Prostate gland (tissue), 2 donors: ENCODE measurements around the gene PINLYP. TPM values are rescaled to one million over a fixed set of nuclear protein-coding genes. Genes with fewer than 3 reads are reported as not detected.

Source experiments
- DNase-seq: peaks from one replicate; pipeline ENCODE4 v3.0.0-alpha.2; 2019; ENCODE audit warnings: low spot score
- H3K27ac ChIP-seq, 2 donors: fragments of 200-600 bp; sonication (generic); 2 replicates each; pipeline ENCODE4 v1.5.1; 2017 to 2019
- H3K27me3 ChIP-seq: fragments of 200-600 bp; sonication (generic); replicated peaks from 2 replicates; pipeline ENCODE4 v1.5.1; 2019; ENCODE audit not compliant: insufficient read depth
- H3K36me3 ChIP-seq, 2 donors: fragments of 200-600 bp; sonication (generic); 1 replicate in 1 of 2; 2 replicates in 1 of 2; pipeline versions ENCODE4 v1.5.1 to v1.8.1; 2017 to 2019
- H3K4me1 ChIP-seq: fragments of 200-600 bp; sonication (generic); replicated peaks from 2 replicates; pipeline ENCODE4 v1.5.1; 2019
- H3K4me3 ChIP-seq, 2 donors: fragments of 200-600 bp; sonication (generic); 2 replicates each; pipeline ENCODE4 v1.5.1; 2017 to 2019
- H3K9me3 ChIP-seq: fragments of 200-600 bp; sonication (generic); 2 replicates; pipeline ENCODE4 v1.5.1; 2017
- CTCF ChIP-seq, 4 experiments: fragments of 200-600 bp in 2 of 4; fragments of 450-650 bp in 2 of 4; sonication (generic) in 2 of 4; IDR thresholded peaks; 1 replicate in 3 of 4; 2 replicates in 1 of 4; pipeline ENCODE4 v1.5.1; 2016 to 2019; ENCODE audit warnings: antibody characterized with exemption in 4 of 4, mild to moderate bottlenecking in 2 of 4, moderate library complexity in 2 of 4
- POLR2A ChIP-seq: fragments of 450-650 bp; IDR thresholded peaks from one replicate; pipeline ENCODE4 v1.6.1; 2016; ENCODE audit warnings: antibody characterized with exemption, mild to moderate bottlenecking
- POLR2AphosphoS5 ChIP-seq: sonication (generic); formaldehyde crosslinking; IDR thresholded peaks from one replicate; pipeline ENCODE4 v1.6.1; 2017; ENCODE audit warnings: antibody characterized with exemption
- WGBS: methylation state at CpG from one replicate; pipeline ENCODE4 v1.1.5; 2018; 5-methylcytosine and 5-hydroxymethylcytosine counted together
- intact Hi-C: fragments of 100-400 bp; cut with DNase I; formaldehyde crosslinking; loops from one replicate; pipeline ENCODE4 v1.14.2; 2022
- total RNA-seq, 2 donors: library from RNA; depleted of rRNA; stranded (reverse); fragments of >200 nt; gene quantifications; one replicate each; pipeline ENCODE4 v1.1.0, GENCODE V29; 2016

The PINLYP gene
- total RNA-seq, 2 donors from 2014 or later = 4.8 to 7.8 TPM

GRCh38 chr19:43562698-43563241 is 12.8 kb upstream of the PINLYP start:
- H3K27ac ChIP-seq = no peak overlapping the region

GRCh38 chr19:43563816-43564457 is 11.7 kb upstream of the PINLYP start:
- intact Hi-C loops = no loop called here

More at GRCh38 chr19:43562698-43563241, 12.8 kb upstream of the PINLYP start:
- WGBS = 67% methylated on average over 14 of the region's 14 CpGs
- Histone ChIP-seq H3K9me3 (no peaks in the 10 kb centered on the region), H3K4me1 (no peaks in the 10 kb centered on the region), H3K36me3 (no peaks in the 10 kb centered on the region), H3K27me3 (no peaks in the 10 kb centered on the region), H3K4me3 (no peak overlapping the region)
- TF ChIP-seq CTCF (IDR thresholded peaks at IDR 0.05) = no peak
- no peak for TF ChIP-seq POLR2AphosphoS5
- no peak for TF ChIP-seq POLR2A
- intact Hi-C loops = no loop called here
- no peak for DNase-seq

GRCh38 chr19:43564800-43565199 is 10.8 kb upstream of the PINLYP start:
- TF ChIP-seq POLR2AphosphoS5 (no peak), POLR2A (no peak), CTCF (IDR thresholded peaks at IDR 0.05) (no peak)
- intact Hi-C loops = no loop called here
- WGBS = 60% methylated on average over 9 of the region's 9 CpGs

More at GRCh38 chr19:43563816-43564457, 11.7 kb upstream of the PINLYP start:
- no peak for DNase-seq
- TF ChIP-seq POLR2A (no peak), POLR2AphosphoS5 (no peak), CTCF (IDR thresholded peaks at IDR 0.05) (no peak)
- Histone ChIP-seq H3K27ac (no peak overlapping the region), H3K27me3 (no peaks in the 10 kb centered on the region), H3K36me3 (no peaks in the 10 kb centered on the region), H3K9me3 (no peaks in the 10 kb centered on the region), H3K4me1 (no peaks in the 10 kb centered on the region), H3K4me3 (no peak overlapping the region)
- 93% methylated on average over 10 of the region's 10 CpGs for WGBS

GRCh38 chr19:43569657-43570056 is 5.9 kb upstream of the PINLYP start:
- H3K4me1 ChIP-seq = no peaks in the 10 kb centered on the region
- DNase-seq = no peak
- H3K27ac ChIP-seq = no peak overlapping the region
- 82% methylated on average over 5 of the region's 5 CpGs for WGBS
- no peak overlapping the region for H3K4me3 ChIP-seq
- no peaks in the 10 kb centered on the region for H3K9me3 ChIP-seq
- TF ChIP-seq POLR2AphosphoS5 = no peak
- TF ChIP-seq CTCF (IDR thresholded peaks at IDR 0.05) = no peak
- no peaks in the 10 kb centered on the region for H3K27me3 ChIP-seq
- H3K36me3 ChIP-seq = no peaks in the 10 kb centered on the region
- intact Hi-C loops = no loop called here

More at GRCh38 chr19:43564800-43565199, 10.8 kb upstream of the PINLYP start:
- H3K4me1 ChIP-seq = no peaks in the 10 kb centered on the region
- no peak overlapping the region for H3K27ac ChIP-seq
- no peaks in the 10 kb centered on the region for H3K36me3 ChIP-seq
- no peak for DNase-seq
- H3K9me3 ChIP-seq = no peaks in the 10 kb centered on the region
- no peak overlapping the region for H3K4me3 ChIP-seq
- H3K27me3 ChIP-seq = no peaks in the 10 kb centered on the region
